OCI-LY7 (cell line): ENCODE measurements around the gene PADI6. TPM values are rescaled to one million over a fixed set of nuclear protein-coding genes. Genes with fewer than 3 reads are reported as not detected.

Experiments used
- total RNA-seq, 2 experiments: library from RNA; depleted of rRNA in 1 of 2; stranded (reverse); fragments of >200 nt in 1 of 2; shearing (Covaris generic) in 1 of 2; gene quantifications; 2 replicates each; pipeline ENCODE4 v1.2.3, GENCODE V29; 2014 to 2022

Gene PADI6
- total RNA-seq, 2 experiments from 2014 or later: not detected

Other genes with a start within 250 kb of the PADI6 start
- not detected in 2 replicates for gene PADI1, start 167.1 kb upstream of the PADI6 start, total RNA-seq (2014; rRNA removed; shearing (Covaris generic))
- gene PADI1, start 167.1 kb upstream of the PADI6 start, total RNA-seq (2022): not detected in 2 replicates
- gene PADI3, start 123.1 kb upstream of the PADI6 start, total RNA-seq (2014; rRNA removed; shearing (Covaris generic)): not detected in 2 replicates
- not detected in 2 replicates for gene PADI3, start 123.1 kb upstream of the PADI6 start, total RNA-seq (2022)
- gene PADI4, start 64.0 kb upstream of the PADI6 start, total RNA-seq (2014; rRNA removed; shearing (Covaris generic)): not detected in 2 replicates
- 0.19 TPM in 1 of 2 replicates, not detected in the other for gene PADI4, start 64.0 kb upstream of the PADI6 start, total RNA-seq (2022)
- gene RCC2, start 67.5 kb downstream of the PADI6 start, total RNA-seq (2014; rRNA removed; shearing (Covaris generic)): 125 and 139 TPM in 2 replicates
- 250 and 271 TPM in 2 replicates for gene RCC2, start 67.5 kb downstream of the PADI6 start, total RNA-seq (2022)
- 0.39 TPM in 1 of 2 replicates, not detected in the other for gene ARHGEF10L, start 167.5 kb downstream of the PADI6 start, total RNA-seq (2014; rRNA removed; shearing (Covaris generic))
- 2.3 and 2.4 TPM in 2 replicates for gene ARHGEF10L, start 167.5 kb downstream of the PADI6 start, total RNA-seq (2022)